Superior temporal gyrus (tissue), 1 donor: ENCODE results near the gene PLA2G15.
"Not testable (repeated sequence)": the region's sequence is repeated elsewhere in the genome, so short reads cannot be mapped to it uniquely, and the experiment has no call there.

Experiments
- DNase-seq: peaks from one replicate; pipeline ENCODE4 v3.0.0-alpha.2; 2016; ENCODE audit errors: extremely low spot score

PLA2G15 gene

DNA sequence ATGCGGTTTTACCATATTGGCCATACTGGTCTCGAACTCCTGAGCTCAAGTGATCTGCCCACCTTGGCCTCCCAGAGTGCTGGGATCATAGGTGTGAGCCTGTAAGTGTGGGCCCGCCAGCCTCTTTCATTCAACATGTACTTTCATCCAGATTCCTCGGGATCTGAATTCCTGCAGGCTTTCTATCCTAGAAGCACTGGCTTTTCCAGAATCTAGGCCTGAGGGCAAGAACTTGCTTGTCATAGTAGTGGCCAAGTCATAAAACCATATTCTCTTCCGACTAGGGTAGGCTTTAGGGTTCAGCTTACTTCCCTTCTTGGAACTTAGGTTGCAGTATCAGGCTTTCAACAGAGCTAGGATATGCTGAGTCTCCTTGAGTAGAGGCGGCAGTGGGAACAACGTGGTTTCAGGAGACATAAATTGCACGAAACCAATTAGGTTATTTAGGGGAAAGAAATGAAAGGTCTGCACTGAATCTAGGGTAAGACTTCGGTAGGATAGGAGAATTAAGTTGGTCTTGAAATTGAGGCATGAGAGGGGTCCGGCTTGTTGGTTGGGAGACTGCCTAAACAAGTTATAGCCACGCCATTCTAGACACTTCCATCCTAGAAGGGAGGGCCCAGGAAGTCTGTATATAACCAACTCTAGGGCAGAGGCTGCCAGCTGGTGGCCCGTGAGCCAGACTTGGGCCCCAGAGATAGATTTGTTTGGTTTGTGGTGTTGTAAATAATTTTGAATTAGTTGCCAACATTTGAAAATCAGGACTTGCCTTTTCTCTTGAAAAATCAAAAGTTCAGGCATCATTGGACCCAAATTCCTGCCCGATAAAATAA is 34.8 kb downstream of the PLA2G15 start:
- DNase-seq, result no peak

- no peak for DNase-seq
Measured at GRCh38 chr16:68281368-68282063, 36.3 kb downstream of the PLA2G15 start.

GRCh38 chr16:68282064-68282452 is 36.9 kb downstream of the PLA2G15 start:
- DNase-seq, result no peak

GRCh38 chr16:68283346-68283745 is 38.2 kb downstream of the PLA2G15 start:
- DNase-seq, result no peak

DNA sequence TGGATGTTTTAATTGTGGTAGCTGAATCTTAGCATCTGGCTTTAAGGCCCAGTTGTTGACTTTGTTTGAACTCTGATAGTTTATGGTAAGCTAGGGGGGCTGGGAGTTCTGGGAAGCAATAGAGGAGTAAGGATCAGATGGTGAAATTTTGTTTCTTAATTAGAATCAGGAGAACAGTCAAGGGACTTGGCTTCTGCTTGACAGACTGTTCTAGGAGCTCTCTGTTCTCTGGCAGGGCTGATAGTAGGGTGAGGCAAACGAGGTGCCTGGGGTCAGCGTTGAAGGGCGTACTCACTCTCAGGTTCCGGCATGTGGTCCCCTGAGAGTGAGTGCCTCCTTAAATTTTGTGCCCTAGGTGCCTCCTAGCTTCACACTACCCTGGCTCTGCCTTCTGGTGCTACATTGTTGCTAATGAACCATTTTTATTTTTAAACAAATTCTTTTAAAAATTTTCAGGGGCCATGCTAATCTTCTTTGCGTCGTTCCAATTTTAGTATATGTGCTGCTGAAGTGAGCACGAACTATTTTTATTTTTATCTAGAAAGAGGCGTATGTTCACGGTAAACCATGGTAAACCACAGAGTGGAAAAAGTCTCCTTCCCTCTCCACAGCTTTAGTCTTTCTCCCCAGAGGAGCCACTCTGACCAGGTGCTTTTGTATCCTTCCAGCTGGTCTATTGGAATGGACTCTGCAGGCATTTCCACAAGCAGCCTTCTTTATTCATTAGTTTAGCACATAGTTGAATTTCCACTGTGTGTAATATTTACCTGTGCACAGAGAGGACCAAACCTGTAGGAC is 38.8 kb downstream of the PLA2G15 start:
- DNase-seq, result no peak

GRCh38 chr16:68284847-68285246 is 39.7 kb downstream of the PLA2G15 start:
- no peak for DNase-seq

DNA sequence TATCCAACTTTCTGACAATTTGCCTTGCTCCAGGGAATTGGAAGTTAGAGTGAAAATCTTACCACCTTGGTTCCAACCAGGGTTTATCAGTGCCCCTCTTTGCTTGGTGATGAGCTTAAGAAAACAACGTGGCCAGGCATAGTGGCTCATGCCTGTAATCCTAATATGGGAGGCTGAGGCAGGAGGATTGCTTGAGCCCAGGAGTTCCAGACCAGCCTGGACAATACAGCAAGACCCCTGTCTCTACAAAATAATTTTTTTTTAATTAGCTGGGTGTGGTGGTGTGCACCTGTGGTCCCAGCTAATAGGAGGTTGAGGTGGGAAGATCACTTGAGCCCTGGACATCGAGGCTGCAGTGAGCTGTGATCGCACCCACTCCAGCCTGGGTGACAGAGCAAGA is 40.5 kb downstream of the PLA2G15 start:
- DNase-seq, result no peak

- no peak for DNase-seq
Measured at GRCh38 chr16:68286153-68287074, 41.2 kb downstream of the PLA2G15 start.

DNA sequence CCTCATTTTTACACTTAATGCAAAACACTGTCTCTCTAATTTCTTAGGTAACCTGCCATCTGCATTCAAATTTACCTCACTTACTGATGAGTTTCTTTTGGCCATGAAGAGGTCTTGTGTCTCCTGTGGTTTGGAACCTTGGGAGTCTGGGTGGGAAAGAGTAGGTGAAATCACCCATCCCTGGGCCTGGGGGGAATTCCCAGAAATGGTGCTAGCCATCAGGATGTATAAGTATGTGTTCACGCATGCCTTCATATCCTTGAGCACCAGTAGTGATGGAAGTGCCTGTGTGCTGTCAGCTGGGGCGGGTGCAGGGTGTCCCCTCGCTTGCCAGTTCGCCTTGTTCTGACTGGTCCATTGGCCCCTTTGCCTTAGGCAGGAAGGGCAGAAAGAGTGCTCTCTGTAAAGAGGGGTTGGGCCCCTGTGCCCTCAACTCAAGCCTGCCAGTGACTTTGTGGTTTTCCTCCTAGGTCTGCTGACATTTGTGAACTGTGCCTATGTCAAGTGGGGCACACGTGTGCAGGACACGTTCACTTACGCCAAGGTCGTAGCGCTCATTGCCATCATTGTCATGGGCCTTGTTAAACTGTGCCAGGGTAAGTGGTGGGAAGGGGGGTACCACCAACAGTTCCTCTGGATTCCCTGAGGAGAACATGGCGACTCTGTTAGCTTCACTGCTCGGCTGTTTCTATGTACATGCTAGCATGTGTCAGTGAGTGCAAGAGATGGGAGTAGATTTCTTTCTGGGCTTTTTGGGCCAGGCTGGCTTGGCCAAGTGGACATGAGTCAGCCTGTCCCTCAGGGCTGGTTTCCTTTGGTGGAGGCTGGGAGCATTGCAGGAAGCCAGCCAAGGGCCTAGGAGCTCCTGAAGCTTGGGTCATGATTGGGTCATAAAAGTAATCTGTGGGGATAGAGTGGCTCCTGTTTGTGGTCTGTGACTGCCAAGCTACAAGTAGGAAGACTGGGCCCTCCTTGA is 42.4 kb downstream of the PLA2G15 start:
- DNase-seq, result no peak

- no peak for DNase-seq
Measured at GRCh38 chr16:68288252-68288650, 43.1 kb downstream of the PLA2G15 start.

- DNase-seq, result not testable (repeated sequence)
Measured at GRCh38 chr16:68288796-68289195, 43.6 kb downstream of the PLA2G15 start.

DNA sequence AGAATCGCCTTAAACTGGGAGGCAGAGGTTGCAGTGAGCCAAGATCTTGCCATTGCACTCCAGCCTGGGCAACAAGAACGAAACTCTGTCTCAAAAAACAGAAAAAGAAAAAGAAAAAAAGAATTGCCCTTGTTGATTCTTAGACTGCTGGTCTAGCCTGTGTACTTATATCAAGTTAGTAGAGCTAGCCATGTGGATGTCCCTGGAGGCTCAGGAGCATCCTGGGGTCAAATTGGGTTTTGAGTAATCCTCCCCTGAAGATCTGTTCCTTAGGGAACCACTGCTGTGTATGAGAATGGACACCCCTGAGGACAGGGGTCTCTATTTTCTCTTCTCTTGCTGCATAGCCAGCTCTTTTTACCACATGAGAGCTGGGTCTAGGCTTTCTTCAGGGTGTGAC is 44.0 kb downstream of the PLA2G15 start:
- DNase-seq, result no peak

DNA sequence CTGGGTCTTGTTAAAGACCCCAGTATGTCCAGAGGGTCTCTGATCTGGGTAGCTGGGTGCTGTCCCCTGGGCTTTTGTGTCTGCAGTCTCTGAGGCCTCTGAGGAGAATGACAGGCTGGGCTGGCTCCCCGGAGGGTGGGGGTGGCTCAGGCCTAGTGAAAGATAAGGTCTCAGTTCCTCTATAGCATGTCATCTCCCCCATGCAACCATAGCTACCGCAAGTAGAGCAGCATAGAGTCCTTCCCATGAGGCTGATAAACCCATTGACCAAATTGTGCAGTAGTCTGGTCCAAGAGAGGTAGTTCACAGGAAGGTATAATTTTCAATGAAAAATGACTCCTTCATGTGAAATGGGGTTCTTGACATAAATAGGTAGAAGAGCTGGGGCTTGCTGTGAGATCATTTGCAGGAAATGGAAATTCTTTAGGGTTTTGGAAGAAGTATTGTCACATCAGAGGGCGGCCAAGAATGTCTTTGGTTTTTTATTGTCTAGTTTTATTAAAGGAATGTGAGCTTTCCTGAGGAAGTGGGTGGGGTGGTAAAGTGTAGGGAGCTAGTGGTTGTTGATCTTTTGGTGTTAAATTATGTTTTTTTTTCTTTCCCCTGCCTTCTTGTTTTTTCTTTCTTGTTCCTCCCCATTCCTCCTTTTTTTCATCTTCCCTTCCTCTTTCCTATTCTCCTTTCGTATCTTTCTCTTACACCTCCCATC is 44.6 kb downstream of the PLA2G15 start:
- DNase-seq, result no peak

DNA sequence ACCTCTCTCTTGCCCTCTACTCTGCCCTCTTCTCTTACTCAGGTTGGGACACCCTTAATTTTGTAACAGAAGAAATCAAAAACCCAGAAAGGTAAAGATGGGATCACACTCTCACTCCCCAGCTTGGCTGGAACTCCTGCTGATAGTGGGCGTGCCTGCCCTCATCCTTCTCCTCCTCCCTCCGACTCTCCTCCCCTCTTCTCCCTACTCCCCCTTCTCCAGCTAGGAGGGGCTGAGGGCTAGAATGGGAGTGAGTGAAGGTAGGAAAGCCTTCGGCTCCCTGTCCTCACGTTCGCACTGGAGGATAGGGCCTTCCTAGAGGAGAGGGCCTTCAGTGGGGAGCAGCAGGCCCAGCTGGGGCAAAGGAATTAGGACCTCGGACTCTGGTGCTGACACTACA is 45.3 kb downstream of the PLA2G15 start:
- no peak for DNase-seq

- DNase-seq, result no peak
Measured at GRCh38 chr16:68291227-68291626, 46.1 kb downstream of the PLA2G15 start.

DNA sequence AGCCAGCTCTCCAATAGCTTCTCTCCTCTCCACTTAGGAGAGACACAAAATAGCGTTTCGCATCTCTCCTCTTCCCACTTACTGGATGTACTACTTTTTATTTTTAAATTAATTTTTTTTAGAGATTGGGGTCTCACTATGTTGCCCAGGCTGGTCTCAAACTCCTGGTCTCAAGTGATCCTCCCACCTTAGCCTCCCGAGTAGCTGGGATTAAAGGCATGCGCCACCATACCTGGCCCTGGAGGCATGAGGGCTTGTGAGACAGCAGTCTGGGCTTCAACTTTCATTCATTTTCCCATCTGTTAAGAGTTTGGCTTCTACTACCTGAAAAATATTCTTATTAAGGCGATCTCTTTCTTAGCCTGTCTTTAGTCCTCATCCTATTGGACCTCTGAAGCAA is 47.3 kb downstream of the PLA2G15 start:
- no peak for DNase-seq

DNA sequence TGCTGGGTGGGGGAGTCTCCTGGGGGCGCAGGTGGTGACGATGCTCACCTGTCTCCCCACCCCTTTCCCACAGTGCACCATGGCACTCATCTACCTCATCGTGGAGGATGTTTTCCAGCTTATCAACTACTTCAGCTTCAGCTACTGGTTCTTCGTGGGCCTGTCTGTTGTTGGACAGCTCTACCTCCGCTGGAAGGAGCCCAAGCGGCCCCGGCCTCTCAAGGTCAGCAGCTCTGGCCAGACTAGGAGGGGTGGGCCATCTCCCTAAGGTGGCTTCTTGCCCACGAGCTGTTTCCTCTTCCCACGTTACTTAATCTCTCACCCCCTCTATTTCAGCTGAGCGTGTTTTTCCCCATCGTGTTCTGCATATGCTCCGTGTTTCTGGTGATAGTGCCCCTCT is 51.1 kb downstream of the PLA2G15 start:
- no peak for DNase-seq

DNA sequence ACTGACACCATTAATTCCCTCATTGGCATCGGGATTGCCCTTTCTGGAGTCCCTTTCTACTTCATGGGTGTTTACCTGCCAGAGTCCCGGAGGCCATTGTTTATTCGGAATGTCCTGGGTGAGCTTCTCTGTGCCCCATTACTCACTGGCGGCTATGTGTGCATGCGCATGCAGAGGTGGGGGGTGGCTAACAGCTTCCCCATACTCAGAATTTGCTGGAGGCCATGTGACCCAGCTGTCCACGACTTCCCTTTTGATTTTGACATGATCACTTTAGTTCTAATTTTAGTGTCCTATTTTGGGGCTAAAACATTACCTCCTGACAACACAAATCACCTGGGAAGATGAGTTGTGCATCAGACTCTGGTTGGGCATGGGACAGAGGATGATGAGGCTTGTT is 51.5 kb downstream of the PLA2G15 start:
- no peak for DNase-seq

- DNase-seq, result no peak
Measured at GRCh38 chr16:68297908-68298307, 52.7 kb downstream of the PLA2G15 start.

- no peak for DNase-seq
Measured at GRCh38 chr16:68298312-68298711, 53.1 kb downstream of the PLA2G15 start.
